ENCODE results near the gene TRIM56.
"Not testable (repeated sequence)": the region's sequence is repeated elsewhere in the genome, so short reads cannot be mapped to it uniquely, and the experiment has no call there.

TRIM56 gene

DNA sequence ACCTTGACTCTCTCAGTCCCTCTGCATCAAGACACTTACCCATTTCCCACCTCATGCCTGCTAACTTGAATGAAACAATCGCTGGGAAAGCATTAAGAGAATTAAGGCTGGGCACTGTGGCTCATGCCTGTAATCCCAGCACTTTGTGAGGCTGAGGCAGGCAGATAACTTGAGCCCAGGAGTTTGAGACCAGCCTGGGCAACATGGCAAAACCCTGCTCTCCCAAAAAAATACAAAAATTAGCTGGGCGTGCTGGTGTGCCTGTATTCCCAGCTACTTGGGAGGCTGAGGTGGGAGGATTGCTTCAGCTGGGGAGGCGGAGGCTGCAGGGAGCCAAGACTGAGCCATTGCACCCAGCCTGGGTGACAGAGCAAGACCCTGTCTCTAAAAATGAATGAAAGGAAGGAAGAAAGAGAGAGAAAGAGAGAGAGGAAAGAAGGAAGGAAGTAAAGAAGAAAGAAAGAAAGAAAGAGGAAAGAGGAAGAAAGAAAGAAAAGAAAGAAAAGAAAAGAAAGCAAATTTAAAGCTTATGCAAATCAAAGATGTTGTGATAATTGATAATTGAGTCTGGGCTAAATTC is 42.3 kb downstream of the TRIM56 start:
- no peak for DNase-seq (ENCODE audit: low read depth)
- peak overlapping the region; percentile 81 for H3K4me3 ChIP-seq (ENCODE audit: low read depth, low read length)

DNA sequence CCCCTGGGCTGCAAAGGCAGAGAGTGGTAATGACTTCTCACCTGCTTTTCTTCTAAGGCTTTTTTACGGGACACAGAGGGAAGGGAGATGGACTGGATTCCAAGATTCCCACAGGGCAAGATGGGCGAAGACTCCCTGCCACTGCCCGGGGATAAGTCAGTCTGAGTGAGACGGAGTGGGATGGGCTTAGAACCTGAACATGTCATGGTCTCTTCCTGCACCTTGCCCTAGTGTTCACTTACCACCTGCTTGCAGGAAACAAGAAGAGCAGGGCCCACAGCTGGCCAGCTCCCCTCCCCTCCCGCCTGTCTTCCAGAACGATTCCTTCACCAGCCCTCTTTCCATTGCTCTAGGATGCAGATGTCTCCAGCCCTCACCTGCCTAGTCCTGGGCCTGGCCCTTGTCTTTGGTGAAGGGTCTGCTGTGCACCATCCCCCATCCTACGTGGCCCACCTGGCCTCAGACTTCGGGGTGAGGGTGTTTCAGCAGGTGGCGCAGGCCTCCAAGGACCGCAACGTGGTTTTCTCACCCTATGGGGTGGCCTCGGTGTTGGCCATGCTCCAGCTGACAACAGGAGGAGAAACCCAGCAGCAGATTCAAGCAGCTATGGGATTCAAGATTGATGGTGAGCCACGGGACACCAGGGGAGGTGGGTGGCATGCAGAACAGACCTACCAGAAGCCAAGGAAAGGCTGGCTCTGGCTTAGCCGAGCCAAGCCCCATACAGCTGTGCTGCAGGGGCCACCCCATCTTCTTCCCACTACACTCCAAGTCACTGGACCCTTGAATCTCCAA is 43.0 kb downstream of the TRIM56 start:
- H3K4me3 ChIP-seq (ENCODE audit: low read depth, low read length): peak overlapping the region; percentile 81
- DNase-seq (ENCODE audit: low read depth): no peak

- no peak for DNase-seq (ENCODE audit: low read depth)
- peak overlapping the region; percentile 81 for H3K4me3 ChIP-seq (ENCODE audit: low read depth, low read length)
Measured at GRCh38 chr7:101129603-101130117, 44.4 kb downstream of the TRIM56 start.

GRCh38 chr7:101132626-101133600 is 47.6 kb downstream of the TRIM56 start:
- not testable (repeated sequence) for DNase-seq (ENCODE audit: low read depth)
- peak overlapping the region; percentile 12 for H3K4me3 ChIP-seq (ENCODE audit: low read depth, low read length)

DNA sequence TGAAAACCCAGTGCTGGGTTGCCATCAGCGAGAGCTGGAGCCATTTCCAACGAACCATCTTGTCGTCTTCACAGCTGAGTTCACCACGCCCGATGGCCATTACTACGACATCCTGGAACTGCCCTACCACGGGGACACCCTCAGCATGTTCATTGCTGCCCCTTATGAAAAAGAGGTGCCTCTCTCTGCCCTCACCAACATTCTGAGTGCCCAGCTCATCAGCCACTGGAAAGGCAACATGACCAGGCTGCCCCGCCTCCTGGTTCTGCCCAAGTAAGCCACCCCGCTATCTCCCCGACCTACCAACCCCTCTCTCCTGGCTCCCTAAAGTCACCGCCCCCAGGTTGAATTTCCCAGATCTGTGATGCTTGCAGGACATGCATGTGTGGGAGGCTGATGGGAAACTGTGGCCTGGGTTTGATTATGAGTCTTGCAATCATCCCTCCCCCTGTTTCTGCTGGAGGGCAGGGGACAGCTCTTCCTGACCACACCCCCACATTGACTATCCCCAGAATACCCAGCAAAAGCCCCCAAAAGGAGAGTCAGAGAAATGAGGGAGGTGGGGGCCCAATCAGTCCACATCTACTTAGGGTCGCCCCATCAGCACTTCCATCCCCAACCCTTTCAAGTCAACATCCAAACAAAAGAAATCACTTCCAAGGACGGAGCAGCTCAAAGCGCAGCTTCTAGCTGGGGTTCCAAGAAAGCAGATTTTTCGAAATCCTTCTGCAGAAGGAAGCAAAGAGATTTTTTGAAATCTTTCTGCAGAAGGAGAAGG is 48.5 kb downstream of the TRIM56 start:
- DNase-seq (ENCODE audit: low read depth): no peak
- H3K4me3 ChIP-seq (ENCODE audit: low read depth, low read length): peak overlapping the region; percentile 12

GRCh38 chr7:101134399-101134980 is 49.2 kb downstream of the TRIM56 start:
- no peak overlapping the region for H3K4me3 ChIP-seq (ENCODE audit: low read depth, low read length)
- DNase-seq (ENCODE audit: low read depth): no peak

DNA sequence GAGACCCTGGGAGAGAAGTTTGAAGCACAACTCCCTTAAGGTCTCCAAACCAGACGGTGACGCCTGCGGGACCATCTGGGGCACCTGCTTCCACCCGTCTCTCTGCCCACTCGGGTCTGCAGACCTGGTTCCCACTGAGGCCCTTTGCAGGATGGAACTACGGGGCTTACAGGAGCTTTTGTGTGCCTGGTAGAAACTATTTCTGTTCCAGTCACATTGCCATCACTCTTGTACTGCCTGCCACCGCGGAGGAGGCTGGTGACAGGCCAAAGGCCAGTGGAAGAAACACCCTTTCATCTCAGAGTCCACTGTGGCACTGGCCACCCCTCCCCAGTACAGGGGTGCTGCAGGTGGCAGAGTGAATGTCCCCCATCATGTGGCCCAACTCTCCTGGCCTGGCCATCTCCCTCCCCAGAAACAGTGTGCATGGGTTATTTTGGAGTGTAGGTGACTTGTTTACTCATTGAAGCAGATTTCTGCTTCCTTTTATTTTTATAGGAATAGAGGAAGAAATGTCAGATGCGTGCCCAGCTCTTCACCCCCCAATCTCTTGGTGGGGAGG is 52.5 kb downstream of the TRIM56 start:
- DNase-seq (ENCODE audit: low read depth): no peak
- H3K4me3 ChIP-seq (ENCODE audit: low read depth, low read length): no peak overlapping the region

GRCh38 chr7:101138213-101138870 is 53.1 kb downstream of the TRIM56 start:
- H3K4me3 ChIP-seq (ENCODE audit: low read depth, low read length): no peak overlapping the region
- peak; percentile 95 for DNase-seq (ENCODE audit: low read depth)

DNA sequence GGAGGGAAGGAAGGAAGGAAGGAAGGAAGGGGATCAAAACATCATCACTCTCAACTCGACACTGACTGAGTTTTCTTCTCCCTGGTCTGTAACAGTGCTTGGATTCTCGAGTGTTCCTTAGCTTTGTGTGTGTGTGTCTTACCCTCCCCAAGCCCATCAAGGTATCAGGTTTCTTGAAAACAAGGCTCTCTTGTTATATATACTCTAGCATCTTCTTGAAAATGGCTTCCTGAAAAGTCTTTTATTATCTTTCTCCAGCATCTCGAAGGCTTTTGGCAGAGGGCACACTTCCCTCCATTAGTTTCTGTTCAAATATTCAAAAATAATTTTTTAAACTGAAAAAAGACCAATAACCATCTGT is 55.0 kb downstream of the TRIM56 start:
- DNase-seq (ENCODE audit: low read depth): no peak
- H3K4me3 ChIP-seq (ENCODE audit: low read depth, low read length): no peak overlapping the region

DNA sequence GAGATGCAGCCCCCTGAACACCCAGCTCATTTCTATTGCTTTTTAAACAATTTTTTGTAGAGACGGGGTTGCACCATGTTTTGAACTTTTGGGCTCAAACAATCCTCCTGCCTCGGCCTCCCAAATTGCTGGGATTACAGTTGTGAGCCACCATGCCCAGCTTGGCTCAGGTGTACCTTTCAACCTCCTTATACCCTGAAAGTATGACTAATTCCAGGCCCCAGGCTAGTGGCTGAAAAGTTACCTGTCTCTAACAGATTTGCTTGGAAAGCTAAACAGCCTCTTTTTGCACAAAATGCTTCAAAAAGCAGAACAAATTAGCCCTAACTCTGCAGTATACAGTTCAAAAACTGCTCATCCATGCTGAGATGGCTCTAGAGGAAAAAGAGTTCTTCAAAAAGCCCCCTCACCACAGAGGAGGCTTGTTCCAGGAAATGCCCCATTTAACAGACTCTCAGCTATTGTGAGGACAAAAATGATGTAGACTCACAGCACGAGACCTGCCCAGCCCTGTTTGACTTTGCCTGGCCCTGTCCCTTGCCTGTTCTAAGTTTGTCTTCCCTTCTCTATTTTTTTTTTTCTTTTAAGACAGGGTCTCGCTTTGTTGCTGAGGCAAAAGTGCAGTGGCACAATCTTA is 55.6 kb downstream of the TRIM56 start:
- DNase-seq (ENCODE audit: low read depth): no peak
- no peak overlapping the region for H3K4me3 ChIP-seq (ENCODE audit: low read depth, low read length)

Data from skeletal muscle cell (primary cell).